Left renal pelvis (tissue), 4 donors: ENCODE measurements around the gene SCO2. TPM values are rescaled to one million over a fixed set of nuclear protein-coding genes. Genes with fewer than 3 reads are reported as not detected.

Source experiments
- DNase-seq, 4 donors: peaks; one replicate each; pipeline ENCODE4 v3.0.0-alpha.2; 2013; ENCODE audit warnings: low read depth in 4 of 4, low spot score in 3 of 4
- polyA plus RNA-seq, 4 donors: library from polyadenylated mRNA; unstranded; fragments of 120-200 nt; gene quantifications; one replicate each; pipeline ENCODE4 v1.2.1, GENCODE V29; 2013; ENCODE audit not compliant: insufficient read length in 4 of 4

The SCO2 gene
- polyA plus RNA-seq, 4 donors: 0.83 to 7.6 (median 3.9) TPM; not detected in 1

GRCh38 chr22:50503475-50504145 lies 21.8 kb downstream of the SCO2 start:
- DNase-seq: no peak

- DNase-seq: no peak
These were observed 22.5 kb downstream of the SCO2 start for GRCh38 chr22:50502628-50503474.

- no peak for DNase-seq
These were observed 23.3 kb downstream of the SCO2 start for GRCh38 chr22:50502096-50502495.

GRCh38 chr22:50500452-50500851 lies 24.9 kb downstream of the SCO2 start:
- no peak for DNase-seq

GRCh38 chr22:50498322-50498890 lies 27.0 kb downstream of the SCO2 start:
- DNase-seq: no peak

GRCh38 chr22:50497093-50497492 lies 28.3 kb downstream of the SCO2 start:
- DNase-seq: no peak

GRCh38 chr22:50490531-50491308 lies 34.7 kb downstream of the SCO2 start:
- no peak for DNase-seq

GRCh38 chr22:50489363-50490243 lies 35.8 kb downstream of the SCO2 start:
- DNase-seq: no peak

GRCh38 chr22:50488886-50489285 lies 36.5 kb downstream of the SCO2 start:
- no peak for DNase-seq

GRCh38 chr22:50488006-50488677 lies 37.3 kb downstream of the SCO2 start:
- no peak for DNase-seq

- DNase-seq: no peak
These were observed 38.0 kb downstream of the SCO2 start for GRCh38 chr22:50487290-50488005.

GRCh38 chr22:50486561-50487289 lies 38.7 kb downstream of the SCO2 start, which contains the start of gene MIOX:
MIOX (plus strand) TSS chr22:50486859; CDS start chr22:50486898, 39 bp downstream.
- no peak for DNase-seq

- DNase-seq: no peak
These were observed 39.9 kb downstream of the SCO2 start for GRCh38 chr22:50485221-50486131.

- no peak for DNase-seq
These were observed 41.2 kb downstream of the SCO2 start for GRCh38 chr22:50483977-50484853.

- no peak for DNase-seq
These were observed 41.8 kb downstream of the SCO2 start for GRCh38 chr22:50483556-50483955.

- no peak for DNase-seq
These were observed 42.3 kb downstream of the SCO2 start for GRCh38 chr22:50483106-50483505.
